ENCODE measurements around the gene TNS1.

The TNS1 gene

DNA sequence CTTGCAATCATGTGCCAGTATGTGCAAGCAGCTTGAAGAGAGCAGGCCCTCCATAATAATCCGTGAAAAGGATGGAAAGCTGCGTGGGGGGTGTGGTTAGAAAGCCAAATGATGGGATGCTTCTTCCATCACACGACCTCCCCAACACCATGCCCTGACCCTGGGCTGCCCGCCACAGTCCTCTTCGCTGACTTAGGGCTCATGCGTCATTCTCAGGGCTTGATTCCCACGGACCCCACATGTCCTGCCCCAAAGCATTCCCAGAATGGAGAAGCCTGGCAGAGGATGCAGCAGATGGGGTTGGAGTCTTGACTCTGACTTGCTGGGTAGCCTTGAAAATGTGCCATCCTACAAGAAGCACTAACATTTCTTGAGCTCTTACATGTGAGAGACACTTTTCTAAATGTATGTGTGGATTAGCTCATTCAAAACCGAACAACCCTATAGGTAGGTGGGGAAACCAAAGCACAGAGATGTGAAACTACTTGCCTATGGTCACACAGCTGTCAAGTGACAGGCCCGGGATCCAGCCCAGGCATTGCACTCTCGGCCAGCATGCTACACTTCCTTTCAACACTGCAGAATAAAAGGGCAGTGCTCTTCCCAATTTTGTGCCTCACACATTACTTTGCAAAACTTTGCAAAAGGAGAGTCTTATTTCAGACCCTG lies 3.7 kb downstream of the TNS1 start:
- DNase-seq = no peak

DNA sequence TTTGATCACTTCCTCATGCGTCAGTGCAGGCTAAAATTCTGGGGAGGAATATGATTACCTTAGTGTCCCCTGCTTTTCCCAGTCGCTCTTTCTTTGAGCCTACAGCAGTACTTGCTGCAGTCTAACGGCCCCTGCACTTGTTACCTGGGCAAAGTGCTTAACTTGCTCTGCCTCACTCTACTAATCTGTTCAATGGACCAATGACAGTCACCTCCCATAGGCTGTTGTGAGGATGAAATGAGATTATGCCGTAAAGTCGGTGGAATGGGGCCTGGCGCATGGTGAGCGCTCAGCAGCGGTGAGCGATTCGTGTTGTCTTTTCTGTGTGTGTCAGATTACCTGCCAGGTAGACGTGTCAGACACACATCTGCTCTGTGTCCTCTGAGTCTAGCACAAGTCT lies 5.3 kb downstream of the TNS1 start:
- DNase-seq = no peak

DNA sequence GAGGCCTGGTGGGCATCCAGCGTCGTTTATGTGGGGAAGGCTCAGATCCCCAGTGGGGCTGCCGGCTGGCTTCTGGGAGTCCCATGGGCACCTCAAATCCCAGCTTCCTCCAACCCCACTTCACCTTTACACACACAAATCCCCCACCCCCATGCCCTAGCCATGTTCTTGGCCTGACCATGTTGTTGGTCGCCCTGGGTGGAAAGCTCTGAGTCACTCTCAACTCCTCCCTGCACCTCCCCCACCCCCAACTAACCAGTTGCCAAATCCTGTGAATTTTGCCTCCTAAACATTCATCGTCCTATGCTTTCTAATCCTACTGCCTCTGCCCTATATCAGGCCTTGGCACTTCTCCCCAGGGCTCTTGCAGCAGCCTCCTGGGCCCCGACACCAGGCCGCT lies 6.4 kb downstream of the TNS1 start:
- DNase-seq = no peak

DNA sequence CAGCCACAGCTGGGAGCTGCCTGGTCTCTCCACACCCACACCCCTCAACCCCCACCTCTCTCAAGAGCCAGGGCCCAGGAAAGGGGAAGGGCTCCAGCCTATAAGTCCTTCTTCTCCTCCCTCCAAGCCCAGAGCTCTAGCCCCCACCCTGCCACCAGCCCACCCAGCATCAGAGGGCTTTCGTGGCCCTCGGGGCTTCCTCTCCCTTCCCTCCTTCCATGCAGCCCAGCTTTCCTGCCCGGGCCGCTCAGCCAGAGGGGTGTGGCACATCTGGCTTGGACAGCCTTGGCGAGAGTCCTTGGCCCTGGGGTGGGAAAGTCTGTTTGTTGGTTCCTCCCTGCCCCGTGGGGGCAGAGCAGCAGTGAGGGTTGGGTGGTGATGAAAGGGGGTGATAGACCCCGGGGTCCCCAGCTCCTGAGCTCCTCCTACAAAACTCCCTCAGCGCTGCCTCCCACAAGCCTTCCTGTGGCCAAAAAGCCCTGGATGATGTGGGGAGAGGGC lies 7.0 kb downstream of the TNS1 start:
- DNase-seq = no peak

DNA sequence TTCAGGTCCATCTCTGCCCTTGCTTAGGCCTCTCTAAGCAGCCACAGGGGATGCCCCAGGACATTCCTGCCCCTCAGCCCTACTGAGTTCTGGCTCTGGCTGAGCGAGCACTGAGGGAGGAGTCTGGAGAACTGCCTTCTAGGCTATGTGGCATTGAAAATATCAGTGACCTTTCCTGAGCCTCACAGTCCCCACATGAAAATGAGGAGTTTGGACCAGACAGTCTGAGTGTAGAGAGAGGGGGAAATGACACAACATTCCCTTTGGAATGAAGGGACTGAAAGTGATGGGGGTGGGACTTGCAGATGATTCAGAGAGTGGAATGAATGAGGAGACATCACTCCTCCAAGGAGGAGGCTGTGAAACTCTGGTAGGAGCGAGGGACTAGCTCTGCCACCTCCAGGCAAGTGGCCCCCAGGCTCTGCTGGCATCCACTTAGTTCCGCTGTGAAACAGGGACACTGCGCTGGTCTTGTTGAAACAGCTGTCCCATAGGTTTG lies 8.0 kb downstream of the TNS1 start:
- DNase-seq = no peak

DNA sequence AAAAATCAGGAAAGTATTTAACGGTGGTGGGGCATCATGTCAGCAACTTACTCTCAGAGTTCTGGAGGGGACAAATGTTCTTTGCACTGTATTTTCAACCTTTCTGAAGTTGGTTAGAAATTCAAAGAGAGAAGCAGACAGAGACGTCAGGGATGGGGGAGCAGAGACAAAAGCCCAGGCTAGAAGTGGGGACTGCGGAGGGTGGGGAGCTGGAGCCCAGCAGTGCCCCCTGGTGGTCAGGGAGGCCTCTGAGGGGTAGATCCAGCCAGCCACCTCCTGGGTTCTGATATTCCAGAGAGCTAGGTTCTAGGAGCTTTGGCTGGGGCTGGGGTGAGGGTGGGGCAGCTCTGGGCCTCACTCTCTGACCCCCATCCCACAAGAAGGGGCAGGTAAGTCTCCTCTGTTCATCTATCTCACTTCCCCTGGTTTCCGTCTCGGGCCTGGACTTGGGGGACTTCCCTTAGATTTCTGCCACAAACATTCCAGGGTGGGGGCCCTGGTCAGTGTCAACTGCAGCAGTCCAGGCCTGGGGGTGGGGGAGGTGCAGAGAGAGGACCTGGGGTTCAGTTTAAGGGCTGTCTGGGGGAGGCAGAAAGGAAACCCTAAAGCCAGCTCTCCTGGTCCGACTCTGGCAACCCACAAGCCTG lies 8.9 kb downstream of the TNS1 start:
- DNase-seq = peak; percentile 36

DNA sequence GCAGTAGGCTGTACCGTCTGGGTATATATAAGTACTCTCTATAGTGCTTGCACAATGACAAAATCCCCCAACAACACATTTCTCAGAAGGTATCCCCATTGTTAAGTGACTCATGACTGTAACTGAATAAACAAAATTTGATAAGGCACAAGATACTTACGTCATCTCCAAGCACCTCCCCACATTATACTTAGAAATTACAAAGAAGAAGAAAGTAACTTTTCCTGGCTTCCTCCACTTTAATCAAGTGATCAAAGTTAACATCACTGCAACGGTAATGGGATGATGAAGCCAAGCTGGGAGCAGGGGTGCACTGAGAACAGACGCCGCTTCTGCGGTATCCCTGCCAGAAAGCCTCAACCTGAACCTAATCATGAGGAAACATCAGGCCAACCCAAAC lies 9.7 kb downstream of the TNS1 start:
- DNase-seq = no peak

DNA sequence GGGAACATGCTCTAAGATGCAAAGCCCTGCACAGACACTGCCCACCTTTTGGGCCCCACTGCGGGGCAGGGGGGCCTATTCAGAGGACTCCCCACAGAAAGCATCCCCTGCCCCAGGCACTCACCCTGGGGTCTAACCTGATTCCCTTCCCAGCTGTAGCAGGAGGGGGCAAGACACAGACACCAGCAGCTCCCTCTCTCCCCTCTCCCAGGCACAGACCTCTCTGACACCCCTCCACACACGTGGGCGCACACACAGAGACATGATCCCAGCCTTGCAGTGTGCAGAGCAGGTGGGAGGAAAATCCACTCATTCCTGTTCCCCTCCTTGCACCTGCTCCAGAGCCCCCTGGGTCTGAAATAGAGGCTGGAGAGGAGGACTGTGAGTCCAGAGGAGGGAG lies 10.7 kb downstream of the TNS1 start:
- no peak for DNase-seq

DNA sequence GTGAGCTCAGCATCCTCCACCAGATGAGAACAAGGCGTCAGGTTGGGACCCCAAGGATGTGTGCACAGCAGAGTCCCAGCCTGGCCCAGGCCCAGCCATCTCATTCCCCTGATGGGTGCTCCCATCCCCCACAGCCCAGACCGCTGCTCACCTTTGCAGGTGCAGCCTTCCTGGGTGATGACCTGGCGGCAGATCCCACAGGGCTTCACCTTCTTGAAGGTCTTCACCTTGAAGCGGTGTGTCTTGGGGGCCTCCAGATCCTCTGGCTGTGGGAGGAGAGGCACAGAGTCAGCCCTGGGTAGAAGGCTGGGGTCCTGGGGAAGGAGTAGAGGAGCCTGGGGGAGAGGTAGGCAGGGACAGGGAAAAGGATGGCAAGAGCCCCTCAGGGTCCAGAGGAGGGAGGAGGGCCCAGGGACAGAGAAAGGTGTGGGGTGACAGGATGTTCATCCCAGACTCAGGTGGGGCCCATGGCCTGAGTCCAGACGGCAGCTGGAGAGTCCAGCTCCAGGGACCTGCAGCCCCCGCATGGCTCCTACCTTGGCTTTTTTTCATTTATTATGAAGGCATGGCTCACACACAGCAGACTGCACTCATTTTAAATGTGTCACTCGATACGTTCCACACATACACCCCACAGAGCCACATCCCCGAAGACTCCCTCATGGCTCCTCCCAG lies 11.9 kb downstream of the TNS1 start:
- no peak for DNase-seq

DNA sequence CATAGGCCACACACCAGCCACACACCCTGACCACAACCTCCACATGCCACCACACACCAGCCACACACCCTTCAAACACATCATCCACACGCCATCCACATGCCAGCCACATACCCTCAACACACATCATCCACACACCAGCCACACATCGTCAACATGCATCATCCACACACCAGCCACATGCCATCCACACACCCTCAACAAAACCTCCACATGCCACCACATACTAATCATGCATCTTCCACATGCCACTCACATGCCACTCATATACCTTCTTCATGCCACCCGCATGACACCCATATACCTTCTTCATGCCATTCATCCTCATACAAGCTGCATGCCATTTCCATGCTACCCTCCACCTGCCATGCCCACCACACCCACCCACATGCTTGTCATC lies 12.4 kb downstream of the TNS1 start:
- DNase-seq = no peak

DNA sequence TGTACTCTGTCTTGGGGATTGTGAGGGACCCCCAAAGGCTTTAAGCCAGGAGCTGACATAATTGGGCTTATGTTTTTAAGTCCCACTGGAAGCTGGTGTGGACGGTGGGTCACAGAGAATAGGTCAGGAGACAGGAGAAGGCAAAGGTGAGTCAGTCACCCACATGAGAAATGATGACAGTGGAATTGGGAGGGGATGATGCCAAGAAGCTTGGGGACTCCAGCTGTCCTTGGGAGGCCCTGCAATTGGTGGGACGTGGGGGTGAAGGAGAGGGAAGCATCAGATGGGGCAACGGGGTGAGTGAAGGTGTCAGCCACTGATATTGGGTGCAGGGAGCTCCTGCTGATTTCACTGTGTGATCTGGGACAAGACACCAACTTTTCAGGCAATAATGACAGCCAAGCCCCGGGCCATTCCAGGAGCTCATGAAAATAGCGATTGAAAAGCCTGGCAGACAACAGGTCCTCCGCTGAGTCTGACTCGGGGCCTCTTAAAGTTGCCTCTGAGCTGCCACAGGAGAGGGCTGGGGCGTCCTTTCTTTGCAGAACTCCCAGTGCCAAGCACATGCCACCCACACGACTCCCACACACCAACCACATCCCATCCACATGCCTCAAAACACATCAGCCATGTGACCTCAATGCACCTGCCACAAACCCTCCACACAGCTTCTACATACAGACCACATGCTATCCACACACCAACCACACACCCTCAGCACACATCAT lies 13.4 kb downstream of the TNS1 start:
- no peak for DNase-seq

DNA sequence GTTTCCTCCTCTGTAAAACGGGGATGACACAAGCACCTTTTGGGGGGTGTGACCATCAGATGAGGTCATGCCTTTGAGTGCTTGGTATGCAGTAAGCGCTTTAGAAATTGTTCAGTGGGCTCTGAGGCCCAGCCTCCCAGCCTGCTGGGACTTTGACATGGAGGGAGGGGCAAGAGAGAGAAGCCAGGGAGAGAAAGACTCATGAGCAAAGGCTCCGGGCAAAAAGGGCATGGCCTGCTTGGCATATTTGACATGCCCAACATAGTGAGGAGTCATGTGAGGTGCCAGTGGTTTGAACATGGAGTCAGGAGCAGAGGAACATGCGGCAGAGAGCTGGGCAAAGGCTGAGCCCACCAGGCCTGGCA lies 14.0 kb downstream of the TNS1 start:
- DNase-seq = no peak

DNA sequence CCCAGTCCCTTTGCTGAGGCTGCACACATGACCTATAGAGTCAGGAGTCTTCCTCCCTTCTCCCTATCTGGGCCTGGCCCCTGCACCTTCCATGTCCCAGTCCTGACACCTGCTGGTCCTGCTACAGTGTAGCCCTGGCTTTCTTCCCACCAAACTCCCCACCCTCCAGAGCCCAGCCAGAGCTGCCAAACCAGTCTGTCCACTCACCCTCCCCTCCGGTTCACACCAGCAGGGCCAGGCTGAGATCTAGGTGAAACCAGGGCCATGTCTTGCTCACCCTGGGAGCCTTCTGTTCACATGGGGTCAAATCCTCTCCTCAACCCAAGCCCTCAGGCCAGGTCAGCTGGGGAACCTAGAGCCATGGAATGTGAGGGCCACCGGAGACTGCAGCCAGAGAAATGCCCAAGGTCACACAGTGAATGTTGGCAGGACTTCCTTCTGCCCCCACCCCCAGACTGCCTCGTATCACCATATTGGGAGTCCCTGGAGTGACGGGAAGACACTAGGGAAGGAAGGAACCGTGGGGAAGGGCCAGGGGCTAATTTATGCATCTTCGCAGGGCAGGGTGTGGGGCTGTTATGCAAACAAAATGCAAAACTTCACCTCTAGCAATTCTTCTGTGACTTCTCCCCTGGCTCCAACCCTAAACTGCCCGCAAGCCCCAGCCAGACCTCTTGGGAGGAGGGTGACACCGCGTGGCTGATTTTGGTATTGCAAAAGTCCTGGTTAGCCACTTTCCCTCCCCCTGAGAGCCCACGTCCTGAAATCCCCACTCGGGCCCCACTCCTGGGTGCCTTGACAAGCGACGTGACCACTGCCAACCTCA lies 14.6 kb downstream of the TNS1 start:
- DNase-seq = peak; percentile 60

DNA sequence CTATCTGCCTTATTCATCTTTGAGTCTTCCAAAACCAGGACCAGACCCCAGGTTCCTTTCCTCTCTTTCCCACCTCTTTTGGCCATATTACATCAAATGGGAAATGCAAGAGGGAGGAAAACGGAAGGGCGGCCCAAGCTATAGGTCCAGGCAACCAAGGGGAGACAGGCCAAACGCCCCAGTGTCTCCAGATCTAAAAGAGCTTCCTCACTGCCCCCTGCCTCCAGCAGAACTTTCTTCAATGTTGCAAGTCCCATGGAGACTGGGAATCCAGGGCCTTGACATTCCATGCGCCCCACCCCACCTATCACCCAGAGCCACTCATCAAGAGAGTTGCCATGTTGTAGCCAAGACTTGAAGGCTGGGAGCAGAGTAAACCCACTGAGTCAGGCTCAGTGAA lies 15.4 kb downstream of the TNS1 start:
- no peak for DNase-seq

DNA sequence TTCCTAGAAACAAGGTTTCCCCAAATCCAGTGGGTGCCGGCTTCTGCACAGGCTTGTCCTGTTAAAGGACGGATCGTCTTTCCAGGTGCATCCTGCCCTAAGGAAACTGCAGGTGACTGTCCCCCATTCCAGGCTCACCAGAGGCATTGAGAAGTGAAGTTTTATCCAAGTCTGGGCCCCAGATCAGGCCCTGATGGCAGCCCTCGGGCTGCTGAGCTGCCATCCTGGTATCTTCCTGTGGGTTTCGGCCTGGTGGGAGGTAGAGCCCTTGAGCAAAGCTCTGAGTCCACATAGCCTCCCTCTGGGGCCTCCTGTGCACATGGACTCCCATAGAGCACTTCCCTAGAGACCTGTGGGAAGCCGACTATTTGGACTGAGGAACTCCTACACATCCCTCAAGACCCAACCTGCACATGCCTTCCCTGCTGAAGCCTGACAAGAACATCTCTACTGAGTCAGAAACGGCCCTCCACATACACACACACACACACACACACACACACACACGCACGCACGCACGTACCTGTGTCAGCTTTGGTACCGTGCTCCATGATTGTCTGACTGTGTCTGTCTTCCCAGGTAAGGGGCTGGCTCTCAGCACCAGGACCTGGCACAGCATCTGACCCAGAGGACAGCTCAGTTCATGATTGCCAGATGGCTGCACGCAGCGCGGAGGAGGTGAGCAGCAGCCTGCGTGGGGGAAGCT lies 16.4 kb downstream of the TNS1 start:
- no peak for DNase-seq

DNA sequence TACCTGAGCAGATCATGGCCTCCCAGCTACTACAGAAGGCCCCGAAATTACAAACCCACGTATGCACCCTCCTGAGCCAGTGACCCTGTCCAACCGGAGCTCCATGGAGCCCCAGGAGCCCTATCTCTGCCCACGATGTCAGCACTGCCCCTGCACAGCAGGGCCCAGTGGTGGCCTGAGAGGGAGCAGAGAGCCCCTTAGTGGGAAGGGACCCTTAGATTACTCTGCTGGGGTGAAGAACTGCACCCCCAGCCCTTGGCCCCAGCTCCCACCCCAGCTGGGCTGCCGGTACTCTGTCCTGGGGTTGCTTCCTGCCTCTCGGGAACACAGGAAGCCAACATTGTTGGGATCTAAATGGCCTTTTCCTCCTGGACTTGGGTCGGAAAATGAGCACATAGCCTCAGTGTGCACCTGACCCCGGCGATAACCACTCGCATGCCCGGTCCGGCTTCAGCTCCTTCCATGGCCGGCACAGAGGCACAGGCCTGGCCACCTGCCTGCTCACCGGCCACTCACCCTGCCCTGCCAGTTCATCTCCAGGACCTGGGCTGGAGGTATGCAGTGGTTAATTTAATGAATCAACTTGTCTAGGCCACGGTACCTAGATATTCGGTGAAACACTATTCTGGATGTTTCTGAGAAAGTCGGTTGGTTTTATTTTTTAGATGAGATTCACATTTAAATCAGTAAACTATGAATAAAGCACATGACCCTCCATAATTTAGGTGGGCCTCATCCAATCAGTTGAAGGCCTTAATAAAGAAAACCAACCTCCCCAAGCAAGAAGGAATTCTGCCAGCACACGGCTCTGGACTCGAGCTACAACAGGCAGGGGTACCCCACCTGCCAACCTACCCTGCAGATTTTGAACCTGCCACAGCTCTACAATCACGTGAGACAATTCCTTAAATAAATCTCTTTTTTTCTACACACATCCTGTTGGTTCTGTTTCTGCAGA lies 19.2 kb downstream of the TNS1 start:
- no peak for DNase-seq

DNA sequence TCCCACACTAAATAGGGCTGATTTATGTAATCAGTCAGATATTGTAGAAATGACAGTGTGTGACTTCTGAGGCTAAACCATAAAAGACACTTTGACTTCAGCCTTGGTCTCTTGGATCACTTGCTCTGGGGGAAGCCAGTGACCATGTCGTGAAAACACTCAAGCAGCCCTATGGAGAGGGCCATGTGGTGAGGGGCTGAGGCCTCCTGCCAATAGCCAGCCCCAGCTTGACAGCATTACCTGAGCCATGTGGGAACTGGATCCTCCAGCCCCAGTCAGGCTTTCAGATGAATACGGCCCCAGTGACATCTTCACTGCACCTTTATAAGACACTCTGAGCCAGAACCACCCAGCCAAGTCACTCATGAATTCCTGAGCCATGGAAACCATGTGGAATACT lies 20.8 kb downstream of the TNS1 start:
- no peak for DNase-seq

DNA sequence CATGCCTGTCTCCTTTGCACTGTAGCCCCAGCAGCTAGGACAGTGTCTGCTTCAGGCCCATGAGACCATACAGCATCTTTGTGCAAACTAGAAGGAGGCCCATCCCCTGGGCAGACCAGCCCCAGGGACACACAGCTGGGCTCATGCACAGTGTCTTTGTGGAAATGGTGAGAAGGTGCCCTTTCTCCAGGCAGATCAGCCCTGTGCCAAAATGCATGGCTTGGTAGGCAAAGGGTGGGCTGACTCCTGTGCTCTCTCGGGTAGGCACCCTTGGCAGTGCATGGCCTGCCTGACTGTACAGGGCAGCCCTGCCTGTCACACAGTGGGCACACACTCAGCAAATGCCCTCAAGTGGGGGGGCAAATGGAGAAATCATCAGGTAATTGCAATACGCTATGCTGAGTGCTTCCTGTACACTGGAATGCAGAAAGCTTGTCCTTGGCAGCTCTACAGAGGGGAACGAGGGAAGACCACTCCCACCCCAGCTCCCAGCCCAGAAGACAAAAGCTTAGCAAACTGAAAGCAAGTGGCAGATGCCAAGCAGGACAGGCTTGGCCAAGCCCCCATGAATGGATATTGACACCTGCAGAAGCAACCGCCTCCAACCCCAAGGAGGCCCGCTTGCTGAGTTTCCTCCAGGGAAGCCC lies 21.6 kb downstream of the TNS1 start:
- DNase-seq = no peak

DNA sequence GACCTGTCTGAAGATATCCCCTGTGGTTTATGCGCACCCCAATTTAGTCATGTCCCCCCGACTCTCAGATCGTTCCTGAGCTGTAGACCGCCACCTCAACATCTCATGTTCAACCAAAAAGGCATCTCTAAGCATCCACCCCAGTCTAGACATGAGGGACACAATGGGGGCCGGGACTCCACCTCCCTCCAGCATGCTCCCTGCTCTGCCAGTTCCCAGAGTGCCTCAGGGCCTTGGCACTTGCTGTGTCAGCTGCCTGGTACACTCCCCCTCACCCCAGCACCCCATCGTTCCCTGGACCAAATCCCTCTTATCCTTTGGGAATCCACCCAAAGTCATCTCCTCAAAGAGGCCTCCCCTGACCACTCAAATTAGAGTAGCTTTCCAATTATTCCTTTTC lies 22.2 kb downstream of the TNS1 start:
- no peak for DNase-seq

DNA sequence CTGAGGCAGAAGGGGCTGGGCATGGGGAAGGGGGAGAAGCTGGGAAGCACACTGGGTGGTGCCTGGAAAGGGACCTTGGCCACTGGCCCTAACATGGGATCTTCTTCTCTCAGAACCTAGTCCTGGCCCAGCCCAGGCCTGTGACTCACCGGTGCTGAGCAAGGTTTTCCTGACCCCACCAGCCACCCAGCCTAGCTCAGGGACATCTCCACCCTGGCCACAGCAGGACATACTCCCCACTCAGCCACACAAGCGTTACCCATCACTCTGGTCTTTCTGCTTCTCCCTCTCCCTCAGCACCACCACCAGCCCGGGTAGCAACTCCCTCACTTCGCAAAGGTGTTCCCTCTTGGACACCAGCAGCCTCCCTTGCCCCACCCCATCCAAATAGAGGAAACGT lies 22.8 kb downstream of the TNS1 start:
- DNase-seq = no peak
